HG03378 (cell line): ENCODE results near the gene PRKCE.
"Not testable (repeated sequence)": the region's sequence is repeated elsewhere in the genome, so short reads cannot be mapped to it uniquely, and the experiment has no call there.

Experiments used
- ATAC-seq: cut with Tn5 transposase; IDR thresholded peaks from one replicate; pipeline ENCODE4 v1.9.1; 2021; ENCODE audit warnings: mild to moderate bottlenecking, moderate library complexity; ENCODE audit not compliant: unreplicated experiment

PRKCE gene

DNA sequence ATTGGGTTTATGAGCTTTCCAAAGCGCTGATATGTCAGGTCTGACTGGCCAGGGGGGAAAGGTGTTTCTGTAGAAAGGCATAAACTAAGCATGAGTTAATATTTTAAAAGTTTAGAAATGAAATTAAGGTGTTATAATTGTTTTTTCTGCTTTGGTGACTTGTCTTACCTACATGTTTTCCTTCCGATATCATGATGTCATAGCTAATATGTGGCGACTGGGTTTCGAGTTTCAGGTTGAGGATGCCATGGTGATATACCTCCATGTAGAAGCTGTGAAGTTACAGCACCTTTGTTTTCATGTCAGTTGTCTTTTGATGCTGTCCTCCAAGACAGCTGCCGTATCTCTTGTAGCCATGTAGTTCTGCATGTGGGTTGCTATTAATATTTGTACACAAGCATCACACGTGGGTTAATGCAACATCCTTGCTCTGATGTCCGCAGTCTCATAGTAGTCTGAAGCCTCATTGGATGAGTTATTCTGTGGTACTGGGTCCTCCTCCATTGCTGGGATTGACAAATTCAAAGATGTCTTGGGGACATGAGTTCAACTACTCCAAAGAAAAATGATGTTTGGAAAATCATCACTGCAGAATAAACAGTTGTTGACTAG, 230.6 kb downstream of the PRKCE start:
- ATAC-seq = no peak

DNA sequence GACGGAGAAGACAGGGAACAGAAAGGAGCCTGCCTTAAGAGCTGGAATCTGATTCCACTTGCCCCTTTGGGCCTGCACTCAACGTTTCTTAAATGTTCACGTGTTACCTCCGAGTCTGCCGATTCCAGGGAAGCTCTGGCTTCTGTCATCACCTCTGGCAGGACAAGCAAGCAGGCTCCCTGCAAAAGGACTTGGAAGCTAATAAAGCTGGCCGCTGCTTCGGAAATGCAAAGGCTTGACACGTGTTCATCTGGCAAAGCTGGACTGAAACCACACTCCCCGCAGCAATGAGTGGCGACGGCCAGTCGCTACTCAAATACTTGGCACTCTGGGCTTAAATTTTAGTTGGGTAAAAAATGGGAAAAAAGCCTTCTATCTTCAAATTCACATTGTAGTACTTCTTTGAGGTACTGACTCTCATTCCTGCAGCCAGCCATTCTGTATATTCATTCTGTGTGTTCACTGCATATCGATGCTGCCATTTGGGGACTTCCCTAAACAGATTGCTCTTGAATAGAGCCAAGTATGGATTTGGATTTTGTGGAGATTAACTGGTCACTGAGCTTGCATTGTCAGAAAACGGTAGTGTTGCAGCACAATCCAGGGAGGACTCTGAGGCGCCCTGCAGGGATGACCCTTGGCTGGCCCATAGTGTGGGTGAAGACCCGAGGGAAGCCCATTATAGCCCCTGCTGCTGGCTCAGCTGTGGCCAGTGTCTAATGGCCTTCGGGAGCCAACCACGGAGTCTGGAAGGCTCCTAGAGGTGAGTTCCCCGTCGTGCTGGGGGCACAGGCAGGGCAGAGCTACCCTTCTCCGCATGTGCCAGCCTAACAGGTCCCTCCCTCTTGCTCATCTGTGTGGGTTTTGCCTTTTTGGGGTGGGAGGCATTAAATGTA, 231.5 kb downstream of the PRKCE start:
- ATAC-seq = no peak

DNA sequence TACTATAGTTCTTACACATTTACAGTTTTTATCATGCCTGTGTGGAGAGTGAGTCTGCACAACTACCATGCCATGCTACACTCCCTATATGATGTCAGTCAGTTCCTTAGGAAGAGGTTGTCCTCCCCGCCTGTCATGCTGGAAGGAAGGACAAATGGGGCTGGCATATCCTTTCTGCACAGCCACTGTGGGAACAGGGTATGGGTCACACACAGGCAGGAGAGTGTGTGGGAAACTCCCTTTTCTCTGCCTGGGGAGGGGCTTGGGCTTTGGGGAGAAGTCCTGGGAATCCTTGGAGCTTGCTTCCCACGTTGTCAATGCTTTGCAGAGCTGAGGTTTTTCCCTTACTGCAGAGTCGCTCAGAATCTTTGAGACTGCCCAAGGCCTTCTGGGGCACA, 232.1 kb downstream of the PRKCE start:
- no peak for ATAC-seq

DNA sequence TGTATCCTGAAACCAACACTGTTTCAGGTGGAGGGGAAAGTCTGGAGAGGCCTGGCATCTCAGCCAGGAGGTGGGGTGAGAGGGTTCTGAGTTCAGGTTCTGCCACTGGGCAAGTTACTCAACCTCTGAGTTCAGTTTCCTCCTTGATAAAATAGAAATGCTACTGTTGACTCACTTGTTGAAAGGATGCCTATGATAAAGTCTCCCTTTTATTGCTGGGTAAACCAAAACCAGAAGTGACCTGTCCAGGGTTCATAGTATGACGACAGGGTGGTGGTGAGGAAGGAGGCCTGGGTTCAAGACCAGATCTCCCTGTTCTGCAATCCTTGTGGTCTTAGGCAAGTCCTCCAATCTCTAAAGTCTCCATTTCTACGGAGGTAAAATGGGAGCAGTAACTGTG, 232.7 kb downstream of the PRKCE start:
- no peak for ATAC-seq

DNA sequence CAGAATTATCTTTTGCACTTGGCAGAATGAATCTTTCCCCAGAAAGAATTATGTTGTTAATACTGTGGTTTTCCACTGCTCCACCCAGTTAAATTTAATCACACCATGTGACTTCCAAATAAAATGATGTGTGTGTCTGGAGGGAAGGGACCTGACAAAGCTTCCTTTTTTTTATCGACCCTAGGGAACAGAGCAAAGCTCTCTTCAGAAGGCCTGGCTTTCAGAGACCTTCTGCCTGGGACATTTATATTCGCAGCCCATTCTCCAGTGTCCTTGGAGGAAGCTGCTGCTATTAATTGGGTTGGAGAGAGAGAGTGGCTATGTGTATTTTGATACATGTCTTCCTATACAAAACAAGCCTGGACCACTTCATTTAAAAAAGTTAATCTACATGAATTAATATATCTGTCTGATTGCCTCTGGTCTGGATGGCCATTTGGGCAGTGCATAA, 233.7 kb downstream of the PRKCE start:
- no peak for ATAC-seq

DNA sequence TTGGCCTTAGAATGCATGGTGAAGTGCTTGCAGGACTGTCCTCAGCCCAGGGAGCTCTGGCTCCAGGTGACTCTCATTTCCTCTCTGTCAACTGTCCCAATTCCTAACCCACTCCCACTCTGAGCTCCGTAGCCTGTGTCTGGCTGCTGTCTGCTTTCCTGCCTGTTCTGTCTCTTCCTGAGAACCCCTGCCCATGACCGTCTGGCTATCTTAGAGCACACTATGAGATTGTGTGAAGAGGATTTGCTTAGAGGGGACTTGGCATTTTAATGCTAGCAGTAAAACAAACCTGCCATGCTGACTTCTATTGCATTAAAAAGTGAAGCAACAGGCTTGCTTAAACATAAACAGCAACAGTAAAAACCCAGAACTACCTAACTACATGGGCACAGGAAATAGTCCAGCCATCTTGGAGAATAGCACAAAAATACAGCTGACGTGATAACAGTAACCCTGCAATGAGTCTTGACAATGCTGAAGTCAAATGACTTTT, 234.7 kb downstream of the PRKCE start:
- no peak for ATAC-seq

DNA sequence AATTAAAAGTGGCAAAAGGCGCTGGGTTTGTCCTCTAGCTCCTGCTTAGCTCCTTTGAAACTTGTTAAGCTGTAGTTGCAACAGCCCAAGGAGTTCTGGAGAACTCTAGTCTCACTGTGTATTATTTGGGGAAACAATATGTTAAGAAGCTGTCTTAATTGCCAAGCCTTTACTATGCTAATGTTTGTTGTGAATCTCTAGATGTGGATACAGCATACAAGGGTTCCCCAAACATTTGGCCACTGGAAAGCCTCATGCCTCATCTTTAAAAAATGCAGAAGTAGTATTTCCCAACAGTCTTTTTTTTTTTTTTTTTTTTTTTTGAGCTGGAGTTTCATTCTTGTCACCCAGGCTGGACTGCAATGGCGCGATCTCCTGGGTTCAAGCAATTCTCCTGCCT, 236.7 kb downstream of the PRKCE start:
- ATAC-seq = no peak

DNA sequence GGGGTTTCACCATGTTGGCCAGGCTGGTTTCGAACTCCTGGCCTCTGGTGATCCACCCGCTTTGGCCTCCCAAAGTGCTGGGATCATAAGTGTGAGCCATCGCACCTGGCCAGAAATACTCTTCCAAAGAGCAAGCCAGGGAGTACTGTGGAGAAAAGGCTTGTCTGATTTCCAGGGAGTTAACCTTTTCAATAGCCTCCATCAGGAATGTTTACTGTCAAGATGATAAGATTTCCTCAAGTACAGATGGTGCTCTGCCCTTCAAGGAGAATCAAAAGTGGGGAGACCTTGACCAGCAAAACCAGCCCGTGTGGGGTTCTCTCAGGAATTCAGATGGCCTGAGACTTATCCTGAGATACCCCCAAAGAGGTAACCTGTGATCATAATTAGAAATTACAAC, 237.2 kb downstream of the PRKCE start:
- ATAC-seq = no peak

DNA sequence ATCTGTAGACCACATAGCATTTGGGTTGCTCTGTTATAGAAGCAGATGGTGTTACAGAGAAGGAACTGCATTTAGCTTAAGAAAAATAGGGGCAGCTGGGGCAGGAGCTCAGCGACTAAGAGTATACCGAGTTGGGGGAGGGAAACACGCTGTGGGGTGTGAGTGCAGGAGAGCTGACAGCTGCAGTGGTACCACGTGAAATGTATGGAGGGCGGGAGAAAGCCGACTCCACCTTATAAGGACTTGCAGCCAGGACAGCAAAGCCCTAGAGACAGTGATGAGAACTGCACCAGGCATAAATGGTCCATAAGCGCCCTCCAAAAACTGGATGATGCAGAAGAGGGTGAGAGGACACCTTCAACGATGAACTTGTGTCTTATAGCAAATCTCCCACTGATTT, 237.6 kb downstream of the PRKCE start:
- ATAC-seq = peak; percentile 76

DNA sequence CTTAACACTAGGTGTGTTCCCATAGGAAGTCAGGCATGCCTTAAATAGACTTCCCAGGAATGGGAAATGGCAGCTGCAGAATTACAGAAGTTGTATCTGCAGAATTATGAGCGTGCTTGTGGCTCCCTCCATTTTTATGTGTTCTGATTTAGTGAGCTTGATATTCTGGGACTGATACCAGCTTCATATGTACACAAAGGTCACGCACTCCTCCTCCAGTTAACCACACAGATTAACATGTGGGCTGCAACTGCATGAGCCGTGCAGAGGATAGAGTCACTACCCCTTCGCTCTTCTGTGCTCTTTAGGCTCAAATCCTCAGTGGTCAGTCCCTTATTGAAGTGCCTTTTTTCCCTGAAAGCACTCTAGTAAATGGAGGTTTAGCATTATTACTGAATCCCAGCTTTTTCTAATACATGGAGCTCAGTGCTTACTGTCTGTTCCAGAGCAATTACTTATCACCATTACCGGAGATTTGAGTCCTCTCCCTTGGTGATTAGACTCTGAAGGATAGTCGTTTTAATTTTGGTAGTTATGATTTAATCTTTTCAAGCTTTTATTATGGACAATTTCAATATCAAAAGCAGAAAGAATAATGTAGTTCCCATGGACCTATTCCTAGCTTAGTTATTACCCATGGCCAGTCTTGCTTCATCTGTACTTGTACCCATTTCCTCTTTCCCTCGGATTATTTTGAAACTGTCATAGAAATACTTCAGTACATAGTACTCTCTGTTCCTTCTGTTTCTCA, 238.3 kb downstream of the PRKCE start:
- peak; percentile 42 for ATAC-seq

DNA sequence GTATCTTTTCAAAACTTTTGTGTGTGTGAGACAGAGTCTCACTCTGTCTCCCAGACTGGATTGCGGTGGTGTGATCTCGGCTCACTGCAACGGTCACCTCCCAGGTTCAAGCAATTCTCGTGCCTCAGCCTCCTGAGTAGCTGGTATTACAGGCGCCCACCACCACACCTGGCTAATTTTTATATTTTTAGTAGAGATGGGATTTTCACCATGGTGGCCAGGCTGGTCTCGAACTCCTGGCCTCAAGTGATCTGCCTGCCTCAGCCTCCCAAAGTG, 238.8 kb downstream of the PRKCE start:
- not testable (repeated sequence) for ATAC-seq

DNA sequence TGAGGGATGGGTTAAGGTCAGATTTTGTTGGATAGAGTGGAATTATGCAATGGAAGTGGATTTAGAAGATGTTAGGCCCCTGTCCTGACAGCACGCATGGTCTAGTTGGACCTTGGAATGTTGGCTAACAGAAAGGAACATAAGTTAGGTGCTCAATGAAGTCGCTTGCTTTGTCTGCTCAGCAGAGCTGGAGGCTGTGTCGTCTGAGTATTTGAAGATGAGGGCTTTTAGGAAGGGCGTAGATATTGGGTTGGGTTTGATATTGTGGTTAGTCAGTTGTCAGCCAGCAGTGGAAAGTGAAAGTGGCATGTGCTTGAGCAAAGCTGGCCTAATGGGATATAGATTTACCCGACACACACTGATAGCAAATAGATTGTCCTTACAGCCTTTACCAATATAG, 239.3 kb downstream of the PRKCE start:
- no peak for ATAC-seq

DNA sequence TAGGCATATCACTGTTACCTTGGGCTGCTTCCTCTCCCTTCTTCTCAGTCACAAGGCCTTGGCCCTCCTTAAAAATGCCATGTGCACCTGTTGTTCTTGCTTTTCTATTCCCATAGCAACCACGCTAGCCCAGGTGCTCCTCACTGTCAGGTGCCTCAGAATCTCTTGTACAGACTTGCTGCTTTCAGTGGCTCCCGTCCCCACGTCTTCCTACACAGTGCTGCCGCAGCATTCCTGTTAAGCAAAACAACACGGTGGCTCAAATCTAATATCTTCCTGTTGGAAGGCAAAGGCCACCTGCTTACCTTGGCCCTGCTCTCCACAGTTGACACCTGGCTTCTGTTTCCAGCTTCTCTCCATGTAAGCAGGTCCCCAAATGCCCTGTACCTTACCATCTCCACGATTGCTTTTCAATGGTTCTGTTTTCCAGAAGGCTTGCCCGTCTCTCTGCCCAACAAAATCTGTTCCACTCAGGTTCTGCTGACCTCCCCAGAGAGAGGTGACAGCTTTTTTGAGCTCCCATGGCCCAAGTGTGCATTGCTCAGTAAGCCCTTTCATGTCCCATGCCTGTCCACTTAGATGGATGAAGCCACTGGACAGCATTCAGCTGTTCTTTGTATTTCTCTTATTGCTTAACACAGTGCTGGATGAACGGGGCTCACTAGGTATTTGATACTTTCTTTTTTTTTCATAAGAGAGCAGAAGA, 240.4 kb downstream of the PRKCE start:
- ATAC-seq = no peak

DNA sequence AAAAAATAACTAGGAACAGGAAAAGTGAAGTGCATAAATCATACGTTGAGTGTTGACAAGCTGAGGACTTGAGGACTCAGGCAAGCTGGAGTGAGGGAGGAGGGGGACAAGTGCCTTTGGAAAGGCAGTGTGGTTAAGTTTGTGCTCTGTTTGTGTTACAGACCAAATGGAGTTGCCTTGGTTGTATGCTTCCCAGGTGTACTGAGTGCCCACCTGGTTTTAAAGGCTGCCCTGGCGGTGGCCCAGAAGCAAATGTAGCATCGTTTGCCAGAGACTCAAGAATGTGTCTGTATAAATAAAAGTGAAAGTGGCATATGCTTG, 240.9 kb downstream of the PRKCE start:
- ATAC-seq = no peak

DNA sequence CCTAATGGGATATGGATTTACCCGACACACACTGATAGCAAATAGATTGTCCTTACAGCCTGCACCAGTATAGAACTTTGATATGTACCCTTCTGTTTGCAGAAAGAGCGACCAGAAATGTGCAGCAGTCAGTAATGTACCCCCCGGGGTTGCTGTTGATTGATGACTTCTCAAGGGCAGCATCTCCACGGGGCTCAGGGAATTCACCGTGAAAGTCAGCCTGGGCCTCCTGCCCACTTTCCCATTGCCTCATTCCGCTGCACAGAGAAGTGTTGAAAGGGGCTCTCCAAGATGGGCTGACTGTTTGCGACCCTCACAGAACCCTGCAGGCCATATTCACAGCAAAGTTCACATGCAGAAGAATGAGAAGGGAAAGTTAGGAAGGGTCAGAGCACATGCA, 241.3 kb downstream of the PRKCE start:
- ATAC-seq = no peak

DNA sequence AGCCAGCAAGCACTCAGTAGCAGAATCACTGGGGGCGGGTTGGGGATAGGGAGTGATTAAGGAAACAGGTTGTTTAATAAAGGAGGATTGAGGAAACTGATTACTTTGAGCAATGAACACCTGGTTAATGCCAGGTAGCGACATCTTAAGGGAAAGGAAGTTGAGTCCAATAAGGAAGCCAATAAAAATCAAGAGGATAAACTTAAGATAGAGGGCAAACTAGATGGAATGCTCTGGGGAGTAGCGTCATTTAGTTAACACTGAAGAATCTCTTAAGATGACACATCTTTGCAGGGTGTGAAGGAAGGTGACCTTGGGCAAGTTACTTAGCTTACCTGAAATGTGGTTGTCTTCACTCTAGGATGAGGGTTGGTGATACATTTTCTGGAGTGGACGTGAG, 242.7 kb downstream of the PRKCE start:
- no peak for ATAC-seq

DNA sequence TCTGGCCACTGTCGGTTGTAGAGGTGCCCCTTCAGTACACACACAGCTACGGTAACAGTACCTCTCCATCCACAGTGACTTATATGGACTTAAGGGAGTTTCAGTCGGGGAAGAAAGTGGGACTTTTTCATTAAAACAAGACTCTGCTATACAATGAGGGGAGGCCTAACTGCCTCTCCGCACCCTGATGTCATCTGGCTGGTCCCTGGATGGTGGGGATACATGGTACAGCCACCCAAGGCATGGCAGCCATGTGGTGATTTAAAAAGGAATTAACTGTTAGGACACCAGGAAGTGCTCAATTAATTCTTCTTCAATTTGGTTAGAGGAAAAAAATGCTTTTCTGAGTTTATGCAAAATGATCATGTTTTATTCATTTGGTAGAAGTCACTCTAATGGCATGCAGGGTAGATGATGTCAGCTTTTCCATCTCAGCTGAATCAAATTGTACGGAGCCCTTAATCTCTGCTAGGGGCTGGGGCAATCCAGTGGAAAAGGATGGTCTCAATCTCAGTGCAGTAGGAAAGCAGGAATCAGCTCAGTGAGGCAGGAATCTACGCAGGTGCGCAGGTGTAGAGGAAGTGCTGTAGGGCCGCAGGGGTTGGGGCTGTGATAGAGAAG, 243.9 kb downstream of the PRKCE start:
- ATAC-seq = no peak

DNA sequence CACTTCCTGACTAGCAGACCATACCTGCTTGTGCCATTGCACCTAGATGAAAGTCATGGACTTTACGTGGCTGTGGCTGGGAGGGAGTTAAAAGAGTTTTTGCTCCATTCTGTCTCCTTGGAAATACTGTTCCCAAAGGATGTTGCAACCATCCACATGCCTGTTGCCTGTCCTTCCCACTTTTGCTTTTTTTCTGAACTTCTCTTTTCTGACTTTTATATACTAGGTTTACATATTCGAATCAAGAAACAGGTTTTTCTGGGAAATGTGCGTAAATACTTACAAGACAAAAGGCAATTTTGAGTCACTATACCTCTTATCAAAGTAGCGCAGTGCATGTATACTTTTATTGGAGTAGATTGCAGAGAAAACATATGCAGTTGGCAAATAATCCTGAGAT, 244.8 kb downstream of the PRKCE start:
- ATAC-seq = no peak

DNA sequence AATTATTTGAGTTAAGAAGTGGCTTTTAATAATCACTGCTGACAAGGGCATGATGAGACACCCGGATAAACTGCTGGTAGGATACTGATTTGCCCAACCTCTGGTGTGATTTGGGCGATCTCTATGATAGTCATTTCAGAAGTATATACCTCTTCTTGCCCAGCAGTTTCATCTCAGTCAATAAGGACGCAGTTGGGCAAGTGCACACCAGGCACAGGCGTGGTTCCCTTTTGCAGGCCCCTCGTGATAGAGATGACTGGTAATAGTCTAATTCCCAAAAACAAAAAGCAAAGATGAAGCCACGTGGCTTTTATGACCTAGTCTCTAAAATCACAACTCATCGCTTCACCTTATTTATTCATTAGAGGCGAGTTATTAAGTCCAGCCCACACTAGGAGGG, 246.4 kb downstream of the PRKCE start:
- ATAC-seq = no peak

DNA sequence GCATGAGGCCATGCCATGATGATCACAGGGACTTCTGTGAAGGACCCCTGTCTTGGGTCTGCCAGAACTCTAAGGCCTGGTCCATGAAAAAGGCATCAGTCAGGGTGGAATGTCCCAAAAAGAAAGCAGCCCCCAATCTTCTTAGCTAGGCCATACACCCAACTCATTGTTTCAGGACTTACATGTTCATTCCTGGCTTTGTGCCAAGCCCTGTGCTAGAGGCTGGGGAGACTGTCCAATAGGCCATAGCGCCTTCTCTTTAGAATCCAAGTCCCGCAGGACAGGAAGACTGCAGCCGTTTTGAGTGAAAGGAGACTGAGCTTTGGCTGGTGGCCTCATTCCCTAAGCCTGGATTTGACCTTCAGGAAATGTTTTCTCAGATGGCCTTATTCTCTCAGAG, 247.3 kb downstream of the PRKCE start:
- no peak for ATAC-seq

DNA sequence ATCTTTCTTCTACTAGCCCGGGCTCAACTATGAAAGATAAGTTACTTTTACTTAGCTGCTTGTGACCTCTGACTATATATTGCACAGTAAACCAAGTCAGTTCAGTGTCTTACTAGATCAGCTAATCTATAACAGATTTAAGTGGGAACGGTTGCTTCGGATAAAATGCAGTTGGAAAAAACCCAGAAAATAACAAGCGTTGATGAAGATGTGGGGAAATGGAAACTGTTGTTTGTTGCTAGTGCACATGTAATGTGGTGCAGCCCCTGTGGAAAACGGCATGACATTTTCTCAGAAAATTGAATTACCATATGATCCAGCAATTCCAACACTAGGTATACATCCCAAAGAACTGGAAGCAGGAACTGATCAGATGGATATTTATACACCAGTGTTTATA, 248.5 kb downstream of the PRKCE start:
- ATAC-seq = no peak
